Measurements from ENCODE around the gene ADCK2.

- no peak for TF ChIP-seq CTCF (IDR thresholded peaks at IDR 0.05; ENCODE audit: low read depth, low read length)
- TF ChIP-seq POLR2A (IDR thresholded peaks at IDR 0.05; ENCODE audit: extremely low read depth, insufficient read length): no peak
Observed at GRCh38 chr7:140676306-140676705, 3.6 kb downstream of the ADCK2 start.

Measured in NB4 (cell line).